HG03135 (cell line): ENCODE measurements around the gene ARNT2.

Source experiments
- ATAC-seq: cut with Tn5 transposase; IDR thresholded peaks from one replicate; pipeline ENCODE4 v1.9.1; 2021; ENCODE audit warnings: mild to moderate bottlenecking, moderate library complexity; ENCODE audit not compliant: unreplicated experiment

The ARNT2 gene

GRCh38 chr15:80611543-80612080 lies 207.4 kb downstream of the ARNT2 start:
- no peak for ATAC-seq

DNA sequence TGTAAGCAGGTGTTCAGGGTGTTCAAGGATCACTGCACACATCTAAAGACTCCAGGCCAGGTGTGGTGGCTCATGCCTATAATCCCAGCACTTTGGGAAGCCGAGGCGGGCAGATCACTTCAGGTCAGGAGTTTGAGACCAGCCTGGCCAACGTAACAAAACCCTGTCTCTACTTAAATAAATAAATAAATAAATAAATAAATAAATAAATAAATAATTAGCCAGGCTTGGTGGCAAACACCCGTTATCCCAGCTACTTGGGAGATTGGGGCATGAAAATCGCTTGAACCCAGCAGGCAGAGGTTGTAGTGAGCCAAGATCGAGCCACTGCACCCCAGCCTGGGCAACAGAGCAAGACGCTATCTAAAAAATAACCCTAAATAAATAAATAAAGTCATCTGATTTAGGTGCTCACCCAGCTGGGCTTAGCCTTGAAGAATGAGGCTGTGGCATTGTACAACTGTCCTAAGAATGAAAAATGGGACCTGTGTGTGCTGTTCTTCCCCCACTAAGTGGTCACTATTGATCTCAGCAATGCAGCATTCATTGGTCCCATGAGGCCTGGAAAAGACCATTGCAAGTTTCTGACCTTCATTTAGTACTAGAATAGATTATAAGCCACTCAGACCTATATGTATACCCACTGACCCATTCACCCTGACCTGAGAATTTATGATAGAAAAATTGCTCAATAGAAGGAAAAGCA lies 208.1 kb downstream of the ARNT2 start:
- ATAC-seq = no peak

DNA sequence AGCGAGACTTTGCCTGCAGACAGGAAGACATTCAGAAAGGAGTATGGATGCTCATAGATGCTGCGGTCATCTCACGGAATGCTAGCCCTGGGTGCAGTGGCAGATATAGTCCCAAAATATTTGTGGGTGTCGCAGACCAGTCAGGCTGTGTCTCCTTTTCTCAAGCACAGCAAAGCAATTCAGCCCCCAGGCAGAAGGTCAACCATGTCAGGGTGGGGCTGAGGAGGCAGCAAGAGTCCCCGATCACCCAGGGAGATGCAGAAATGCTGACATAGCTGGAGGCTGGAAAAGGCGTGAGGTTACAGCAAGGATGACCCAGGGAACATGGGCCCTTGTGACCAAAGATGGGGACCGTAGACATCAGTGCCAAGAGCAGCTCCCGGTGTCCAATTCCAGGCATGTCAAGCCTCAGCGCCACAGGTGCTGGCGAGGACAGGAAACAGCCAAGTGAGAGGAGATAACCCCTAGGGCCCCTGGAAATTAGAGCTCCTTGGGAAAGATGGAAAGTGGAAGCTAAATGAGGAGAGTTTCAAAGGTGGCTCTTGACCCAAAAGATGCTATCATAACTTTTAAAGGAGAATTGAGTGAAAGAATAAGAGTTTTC lies 209.7 kb downstream of the ARNT2 start:
- ATAC-seq = no peak

DNA sequence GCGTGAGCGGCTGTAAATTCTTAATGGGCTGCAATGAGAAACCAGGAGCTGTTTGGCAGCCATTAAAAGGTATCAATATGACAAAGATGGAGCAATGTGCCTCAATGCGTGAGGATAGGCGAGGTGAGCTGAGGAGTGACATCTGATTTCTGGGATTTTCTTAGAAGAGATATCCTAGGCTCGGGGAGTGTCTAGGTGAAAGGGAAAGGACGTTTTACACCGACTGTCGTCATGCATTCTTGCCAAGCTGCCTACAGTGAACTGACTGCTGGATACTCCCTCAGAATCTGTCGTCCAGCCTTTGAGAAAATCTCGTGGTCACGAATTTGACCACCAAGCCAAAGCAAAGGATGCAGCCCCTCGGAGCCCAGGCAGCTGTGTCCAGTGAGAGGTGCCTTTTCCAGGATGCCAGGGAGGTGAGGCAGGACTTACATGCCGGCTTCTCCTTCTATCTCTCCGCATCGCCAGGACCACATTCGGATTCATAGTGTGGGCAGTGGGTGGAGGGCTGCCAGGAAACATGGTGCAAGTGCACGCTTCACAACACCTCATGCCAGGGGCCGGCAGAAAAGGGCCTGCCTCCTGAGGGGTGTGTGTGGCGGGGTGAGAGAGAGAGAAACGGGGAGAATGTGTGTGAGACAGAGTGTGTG lies 210.7 kb downstream of the ARNT2 start:
- no peak for ATAC-seq

GRCh38 chr15:80615361-80615736 lies 211.2 kb downstream of the ARNT2 start:
- ATAC-seq = no peak

- no peak for ATAC-seq
Measured at GRCh38 chr15:80615783-80616391, 211.7 kb downstream of the ARNT2 start.

DNA sequence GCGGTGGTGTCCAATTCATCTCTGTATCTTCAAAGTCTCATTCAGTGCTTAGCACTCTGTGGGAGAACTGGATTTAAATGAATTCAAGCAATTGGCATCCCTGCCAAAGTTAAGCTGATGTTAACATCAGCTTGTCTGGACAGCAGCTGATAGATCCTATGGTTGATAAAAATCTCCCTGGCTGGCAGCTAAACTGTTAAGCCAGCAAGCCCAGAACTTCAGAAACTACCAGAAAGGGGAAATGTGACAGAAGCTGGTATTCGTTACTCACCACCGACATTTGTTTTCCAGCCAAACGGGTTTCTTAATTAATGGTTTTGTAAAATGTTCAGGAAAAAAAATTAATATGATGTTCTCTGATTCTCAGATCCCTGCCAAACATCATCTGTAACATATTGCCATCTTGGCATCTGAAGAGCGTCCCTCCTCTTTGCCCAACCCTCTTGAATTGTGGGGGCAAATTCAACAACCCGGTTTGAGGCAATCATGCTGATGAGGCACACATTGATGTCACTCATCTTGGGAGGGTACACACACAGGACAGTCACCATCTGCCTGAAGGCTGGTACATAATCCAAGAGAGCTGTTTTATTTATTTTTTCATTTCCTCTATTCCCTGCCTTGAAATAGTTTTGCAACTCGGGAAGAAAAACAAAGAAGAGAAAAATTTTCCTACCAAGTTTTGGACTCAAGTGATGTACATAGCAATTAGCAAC lies 214.7 kb downstream of the ARNT2 start:
- ATAC-seq = no peak

DNA sequence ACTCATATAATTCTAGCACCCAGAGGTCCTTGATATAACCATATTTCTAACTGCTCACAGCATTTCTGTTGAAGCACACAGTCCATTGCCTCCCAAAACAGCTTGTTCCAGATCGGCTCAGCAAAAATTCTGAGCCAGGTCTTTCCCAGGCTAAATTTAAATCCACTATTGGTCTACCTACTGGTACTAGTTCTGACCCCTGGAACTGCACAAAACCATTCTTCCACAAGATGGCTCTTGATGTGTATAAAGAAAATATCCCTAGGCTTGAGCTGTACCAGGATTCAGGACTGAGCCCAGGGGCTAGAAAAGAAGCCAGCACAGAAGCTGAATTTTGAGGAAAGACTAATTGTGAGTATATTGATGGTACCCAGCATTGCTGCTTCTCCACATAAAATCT lies 215.5 kb downstream of the ARNT2 start:
- ATAC-seq = no peak

- ATAC-seq = no peak
Measured at GRCh38 chr15:80620141-80620540, 216.0 kb downstream of the ARNT2 start.

- ATAC-seq = no peak
Measured at GRCh38 chr15:80620931-80621330, 216.7 kb downstream of the ARNT2 start.

- no peak for ATAC-seq
Measured at GRCh38 chr15:80626643-80627120, 222.5 kb downstream of the ARNT2 start.

GRCh38 chr15:80629355-80629754 lies 225.2 kb downstream of the ARNT2 start:
- ATAC-seq = no peak

- ATAC-seq = no peak
Measured at GRCh38 chr15:80630981-80631380, 226.8 kb downstream of the ARNT2 start.

DNA sequence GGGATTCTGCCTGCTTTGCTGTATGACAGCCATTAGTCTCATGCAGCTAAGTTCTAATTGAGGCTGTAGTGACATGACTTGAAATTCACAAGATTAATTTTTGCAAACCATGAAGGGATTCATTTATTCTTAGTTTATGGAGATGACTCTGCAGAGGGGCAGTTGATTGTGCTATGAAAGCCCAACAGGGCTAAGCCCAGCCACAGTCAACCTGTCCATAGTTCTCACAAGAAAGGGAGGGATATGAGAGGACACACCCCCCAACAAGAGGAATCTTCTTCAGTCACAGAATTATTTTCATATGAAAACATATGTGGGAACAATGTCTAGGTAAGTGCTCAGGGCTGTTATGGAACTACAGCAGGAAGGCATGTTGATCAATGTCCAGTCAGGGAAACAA lies 229.0 kb downstream of the ARNT2 start:
- ATAC-seq = no peak

DNA sequence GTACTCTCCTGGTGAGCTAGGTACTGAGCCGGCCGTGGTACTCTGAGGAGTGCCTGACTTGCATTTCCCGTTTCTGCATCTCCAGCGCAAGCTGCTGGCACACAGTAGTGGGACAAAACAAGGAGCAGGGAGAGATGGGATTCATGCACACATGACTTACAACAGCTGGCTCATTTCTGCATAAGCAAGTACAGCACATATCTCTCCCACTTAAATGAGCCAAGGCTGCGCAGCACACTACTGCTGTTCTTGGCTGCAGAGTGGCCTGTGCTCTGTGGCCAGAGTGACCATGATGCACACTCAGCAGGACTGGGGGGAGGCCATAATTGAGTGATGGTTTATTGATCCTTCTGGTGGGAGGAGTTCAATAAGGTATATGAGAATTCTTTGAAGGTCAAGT lies 231.8 kb downstream of the ARNT2 start:
- no peak for ATAC-seq

- ATAC-seq = no peak
Measured at GRCh38 chr15:80636675-80637074, 232.5 kb downstream of the ARNT2 start.

DNA sequence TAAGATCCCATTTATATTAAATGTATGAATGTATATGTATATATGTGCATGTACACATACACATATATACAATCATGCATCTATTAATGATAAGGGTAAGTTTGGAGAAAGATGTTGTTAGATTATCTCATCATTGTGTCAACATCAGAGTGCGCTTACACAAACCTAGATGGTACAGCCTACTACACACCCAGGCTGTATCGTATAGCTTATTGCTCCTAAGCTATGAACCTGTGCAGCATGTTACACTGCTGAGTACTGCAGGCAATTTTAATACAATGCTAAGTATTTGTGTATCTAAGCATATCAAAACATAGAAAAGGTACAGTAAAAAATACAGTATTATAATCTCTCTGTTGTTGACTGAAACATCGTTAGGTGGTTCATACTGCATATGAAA lies 233.6 kb downstream of the ARNT2 start:
- ATAC-seq = no peak

GRCh38 chr15:80638553-80639167 lies 234.5 kb downstream of the ARNT2 start:
- ATAC-seq = no peak

- no peak for ATAC-seq
Measured at GRCh38 chr15:80639168-80639555, 235.0 kb downstream of the ARNT2 start.

- ATAC-seq = no peak
Measured at GRCh38 chr15:80640531-80641121, 236.4 kb downstream of the ARNT2 start.
